Astrocyte of the cerebellum (primary cell): ENCODE results near the gene RIN1.
A peak's percentile ranks its signal among the peaks of the same experiment; 100 is the strongest.
"Not testable (repeated sequence)": the region's sequence is repeated elsewhere in the genome, so short reads cannot be mapped to it uniquely, and the experiment has no call there.

ENCODE experiments used
- DNase-seq: peaks from one replicate; pipeline ENCODE4 v3.0.0-alpha.2; 2011; ENCODE audit warnings: low read depth
- H3K4me3 ChIP-seq: 2 replicates; pipeline ENCODE4 v1.5.1; 2011; ENCODE audit warnings: mild to moderate bottlenecking, low read depth, low read length, moderate library complexity
- CTCF ChIP-seq: IDR thresholded peaks from 2 replicates; pipeline ENCODE4 v1.5.1; 2012; ENCODE audit warnings: low read length, low read depth, moderate library complexity, mild to moderate bottlenecking; ENCODE audit errors: missing control alignments
- in situ Hi-C: cut with HindIII; loops from 2 replicates; pipeline ENCODE4 v1.10.0; 2017; ENCODE audit warnings: low sequenced_read_pairs

RIN1 gene

GRCh38 chr11:66336234-66337102 is at the start of gene RIN1:
Gene RIN1, minus strand, starts transcription at chr11:66336434. Its CDS starts 32 bp downstream, at chr11:66336402.
- peak; percentile 29 for TF ChIP-seq CTCF
- peak; percentile 94 for DNase-seq

GRCh38 chr11:66384316-66384715 is 48.1 kb upstream of the RIN1 start:
- DNase-seq, in situ Hi-C loops, H3K4me3 ChIP-seq: not testable (repeated sequence)

More at GRCh38 chr11:66336234-66337102, at the start of gene RIN1:
- in situ Hi-C loops = loop anchor here (10.0 kb wide), 1 partner anchor 62 kb away; the partner anchor contains the start of gene CNIH2
- peak within 1 kb of the TSS; percentile 77 for H3K4me3 ChIP-seq

- in situ Hi-C loops, H3K4me3 ChIP-seq, DNase-seq: not testable (repeated sequence)
These were observed 44.0 kb upstream of the RIN1 start for GRCh38 chr11:66380264-66380663.

- H3K4me3 ChIP-seq, in situ Hi-C loops, DNase-seq: not testable (repeated sequence)
These were observed 37.6 kb upstream of the RIN1 start for GRCh38 chr11:66373690-66374287.

GRCh38 chr11:66373265-66373664 is 37.0 kb upstream of the RIN1 start:
- no peak for TF ChIP-seq CTCF
- no peak overlapping the region for H3K4me3 ChIP-seq
- in situ Hi-C loops = no loop called here
- DNase-seq = no peak

GRCh38 chr11:66371627-66372415 is 35.6 kb upstream of the RIN1 start, which contains the start of gene SLC29A2:
Gene SLC29A2, minus strand, starts transcription at chr11:66371760. Its CDS starts 169 bp downstream, at chr11:66371591.
- H3K4me3 ChIP-seq = peak within 1 kb of the TSS; percentile 61
- in situ Hi-C loops = no loop called here
- TF ChIP-seq CTCF = no peak
- no peak for DNase-seq

- in situ Hi-C loops = no loop called here
- no peak overlapping the region for H3K4me3 ChIP-seq
- no peak for TF ChIP-seq CTCF
- no peak for DNase-seq
These were observed 33.0 kb upstream of the RIN1 start for GRCh38 chr11:66369073-66369894.
